ENCODE data around the gene RAMP3.

DNA sequence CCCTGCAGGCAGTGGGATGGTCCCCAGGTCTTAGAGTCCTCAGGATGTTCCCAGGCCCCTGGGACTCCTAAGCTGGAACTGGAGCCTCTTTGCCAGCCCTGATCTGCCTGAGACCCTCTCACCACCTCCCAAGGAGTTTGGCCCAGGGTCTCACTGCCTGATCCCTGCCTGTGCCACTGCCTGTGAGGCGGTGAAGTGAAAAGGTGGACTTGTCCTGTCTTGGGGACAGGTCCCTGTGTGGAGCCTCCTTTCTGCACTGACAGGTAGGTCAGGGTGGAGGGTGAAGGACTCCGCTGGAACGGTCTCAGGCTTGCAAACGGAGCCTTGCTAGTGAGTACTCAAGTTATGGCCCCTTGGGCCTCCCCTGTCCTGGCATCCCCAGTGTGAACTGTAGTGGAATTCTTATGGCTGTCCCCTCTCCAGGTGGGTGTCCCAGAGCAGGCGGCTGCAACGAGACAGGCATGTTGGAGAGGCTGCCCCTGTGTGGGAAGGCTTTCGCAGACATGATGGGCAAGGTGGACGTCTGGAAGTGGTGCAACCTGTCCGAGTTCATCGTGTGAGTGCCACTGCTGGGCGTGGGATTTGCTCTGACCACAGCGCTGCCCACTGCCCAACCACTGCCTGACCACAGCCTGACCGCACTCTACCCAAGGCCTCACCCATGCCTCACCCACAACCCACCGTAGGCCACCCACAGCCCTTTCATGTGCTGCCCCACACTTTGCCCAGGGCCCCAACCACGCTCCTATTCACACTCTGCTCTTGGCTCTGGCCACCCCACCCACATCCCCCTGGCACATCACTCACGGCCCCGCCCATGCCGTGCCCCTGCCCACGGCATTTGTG, 19.5 kb downstream of the RAMP3 start:
- no peak for TF ChIP-seq CEBPB (IDR thresholded peaks at IDR 0.05)
- no peak for TF ChIP-seq YY1 (IDR thresholded peaks at IDR 0.05; ENCODE audit: low read depth)
- TF ChIP-seq RAD21 (IDR thresholded peaks at IDR 0.05; ENCODE audit: low read depth) = no peak
- TF ChIP-seq TEAD4 (IDR thresholded peaks at IDR 0.05) = no peak
